DND-41 (cell line): Measurements from ENCODE around the gene TEKT2.

ENCODE experiments used
- EZH2 ChIP-seq: IDR thresholded peaks from 3 replicates; pipeline ENCODE4 v1.6.1; 2012; ENCODE audit warnings: borderline replicate concordance, low read depth, mild to moderate bottlenecking, moderate library complexity, low read length, inconsistent platforms; ENCODE audit not compliant: severe bottlenecking
- TF ChIP-seq, protein P1 (sequence below): IDR thresholded peaks from 2 replicates; pipeline ENCODE4 v1.5.1; 2012; ENCODE audit warnings: borderline replicate concordance, low read length, moderate library complexity, mild to moderate bottlenecking; ENCODE audit not compliant: poor library complexity, severe bottlenecking; ENCODE audit errors: extremely low read depth

- TF ChIP-seq, protein P1, sequence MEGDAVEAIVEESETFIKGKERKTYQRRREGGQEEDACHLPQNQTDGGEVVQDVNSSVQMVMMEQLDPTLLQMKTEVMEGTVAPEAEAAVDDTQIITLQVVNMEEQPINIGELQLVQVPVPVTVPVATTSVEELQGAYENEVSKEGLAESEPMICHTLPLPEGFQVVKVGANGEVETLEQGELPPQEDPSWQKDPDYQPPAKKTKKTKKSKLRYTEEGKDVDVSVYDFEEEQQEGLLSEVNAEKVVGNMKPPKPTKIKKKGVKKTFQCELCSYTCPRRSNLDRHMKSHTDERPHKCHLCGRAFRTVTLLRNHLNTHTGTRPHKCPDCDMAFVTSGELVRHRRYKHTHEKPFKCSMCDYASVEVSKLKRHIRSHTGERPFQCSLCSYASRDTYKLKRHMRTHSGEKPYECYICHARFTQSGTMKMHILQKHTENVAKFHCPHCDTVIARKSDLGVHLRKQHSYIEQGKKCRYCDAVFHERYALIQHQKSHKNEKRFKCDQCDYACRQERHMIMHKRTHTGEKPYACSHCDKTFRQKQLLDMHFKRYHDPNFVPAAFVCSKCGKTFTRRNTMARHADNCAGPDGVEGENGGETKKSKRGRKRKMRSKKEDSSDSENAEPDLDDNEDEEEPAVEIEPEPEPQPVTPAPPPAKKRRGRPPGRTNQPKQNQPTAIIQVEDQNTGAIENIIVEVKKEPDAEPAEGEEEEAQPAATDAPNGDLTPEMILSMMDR: no peak
- no peak for TF ChIP-seq EZH2
Measured at GRCh38 chr1:36125129-36125991, 41.5 kb downstream of the TEKT2 start, which contains the start of gene COL8A2.
